MCF 10A (cell line): ENCODE results near the gene IL1RL2. TPM values are rescaled to one million over a fixed set of nuclear protein-coding genes. Genes with fewer than 3 reads are reported as not detected.

Source experiments
- BruUV-seq: library from RNA; stranded (reverse); fragments of 400-500 nt; replicated peaks from 2 replicates; lab custom pipeline; 2021; lab: Mats Ljungman, UMichigan
- CTCF ChIA-PET: fragments of 300-600 bp; sonication (Branson Sonifier 250); formaldehyde crosslinking; extraction: SDS; loops from one replicate; lab custom pipeline; 2021; ENCODE audit warnings: antibody characterized with exemption, inconsistent platforms; lab: Yijun Ruan, JAX
- POLR2A ChIA-PET: fragments of 300-600, 350-650 bp; sonication (Branson Sonifier 250); formaldehyde crosslinking; extraction: SDS; loops from one replicate; lab custom pipeline; 2020; ENCODE audit warnings: antibody characterized with exemption, inconsistent platforms; lab: Yijun Ruan, JAX
- DNase-seq: peaks from one replicate; pipeline ENCODE4 v3.0.0-alpha.2; 2018; ENCODE audit not compliant: unreplicated experiment
- H3K27ac Mint-ChIP-seq: one replicate; pipeline ENCODE4 v1.8.0; 2022; ENCODE audit warnings: mild to moderate bottlenecking, low read depth, mixed read lengths; ENCODE audit not compliant: unreplicated experiment
- H3K27me3 Mint-ChIP-seq: one replicate; pipeline ENCODE4 v1.8.0; 2022; ENCODE audit warnings: mixed read lengths; ENCODE audit not compliant: insufficient read depth, unreplicated experiment
- H3K36me3 Mint-ChIP-seq: one replicate; pipeline ENCODE4 v1.8.0; 2022; ENCODE audit warnings: mild to moderate bottlenecking, moderate library complexity, mixed read lengths; ENCODE audit not compliant: insufficient read depth, unreplicated experiment
- H3K4me1 Mint-ChIP-seq: one replicate; pipeline ENCODE4 v1.8.0; 2022; ENCODE audit warnings: mixed read lengths; ENCODE audit not compliant: insufficient read depth, unreplicated experiment
- H3K4me3 Mint-ChIP-seq: one replicate; pipeline ENCODE4 v1.8.0; 2022; ENCODE audit warnings: mild to moderate bottlenecking, moderate library complexity, mixed read lengths; ENCODE audit not compliant: unreplicated experiment
- H3K9me3 Mint-ChIP-seq: one replicate; pipeline ENCODE4 v1.8.0; 2022; ENCODE audit warnings: mixed read lengths; ENCODE audit not compliant: unreplicated experiment
- CTCF ChIP-seq: fragments of 200-600 bp; IDR thresholded peaks from one replicate; pipeline ENCODE4 v1.8.0; 2022; ENCODE audit warnings: antibody characterized with exemption, mild to moderate bottlenecking; ENCODE audit not compliant: unreplicated experiment
- intact Hi-C: fragments of 100-400 bp; cut with micrococcal nuclease; formaldehyde crosslinking; loops from 2 replicates; pipeline ENCODE4 v1.14.1; 2022
- total RNA-seq: library from RNA; stranded (reverse); gene quantifications from 2 replicates; pipeline ENCODE4 v1.2.3, GENCODE V29; 2022

The IL1RL2 gene
- total RNA-seq, 1 experiment from 2014 or later = not detected

GRCh38 chr2:102250278-102250821 is 63.5 kb downstream of the IL1RL2 start:
- CTCF ChIA-PET = interaction anchor here (0.8 to 7.1 kb wide), 3 partner anchors 10 to 185 kb away, joined by 3 to 41 read pairs (median 3); no protein-coding TSS in a partner anchor
- intact Hi-C loops = no loop called here
- no peak for TF ChIP-seq CTCF
- Mint-ChIP-seq H3K9me3 (no peaks in the 10 kb centered on the region), H3K4me3 (no peak overlapping the region), H3K27me3 (no peaks in the 10 kb centered on the region), H3K27ac (no peak overlapping the region), H3K4me1 (peaks cover 14% of the 10 kb centered on the region), H3K36me3 (no peaks in the 10 kb centered on the region)
- no peak for DNase-seq
- POLR2A ChIA-PET = no interaction called here
- BruUV-seq = no TSS peak

- ChIA-PET POLR2A (no interaction called here), CTCF (interaction anchor here (0.6 to 7.1 kb wide), 7 partner anchors 11 to 367 kb away, joined by 3 to 41 read pairs (median 3); no protein-coding TSS in a partner anchor)
- Mint-ChIP-seq H3K27me3 (no peaks in the 10 kb centered on the region), H3K27ac (no peak overlapping the region), H3K36me3 (no peaks in the 10 kb centered on the region), H3K9me3 (no peaks in the 10 kb centered on the region), H3K4me3 (no peak overlapping the region), H3K4me1 (peaks cover 16% of the 10 kb centered on the region)
- DNase-seq = no peak
- no TSS peak for BruUV-seq
- intact Hi-C loops = no loop called here
- TF ChIP-seq CTCF = no peak
These were observed 64.4 kb downstream of the IL1RL2 start for GRCh38 chr2:102251042-102251848.

GRCh38 chr2:102251849-102252203 is 65.0 kb downstream of the IL1RL2 start:
- H3K36me3 Mint-ChIP-seq = no peaks in the 10 kb centered on the region
- no TSS peak for BruUV-seq
- H3K27ac Mint-ChIP-seq = no peak overlapping the region
- no peak for TF ChIP-seq CTCF
- ChIA-PET CTCF (interaction anchor here (0.6 to 7.1 kb wide), 8 partner anchors 11 to 368 kb away, joined by 3 to 41 read pairs (median 3); no protein-coding TSS in a partner anchor), POLR2A (no interaction called here)
- no peak overlapping the region for H3K4me3 Mint-ChIP-seq
- DNase-seq = no peak
- H3K9me3 Mint-ChIP-seq = no peaks in the 10 kb centered on the region
- intact Hi-C loops = no loop called here
- no peaks in the 10 kb centered on the region for H3K27me3 Mint-ChIP-seq
- peaks cover 20% of the 10 kb centered on the region for H3K4me1 Mint-ChIP-seq

GRCh38 chr2:102252236-102252635 is 65.4 kb downstream of the IL1RL2 start:
- Mint-ChIP-seq H3K27ac (peak overlapping the region; percentile 63), H3K36me3 (no peaks in the 10 kb centered on the region), H3K4me1 (peaks cover 20% of the 10 kb centered on the region), H3K27me3 (no peaks in the 10 kb centered on the region), H3K9me3 (no peaks in the 10 kb centered on the region), H3K4me3 (no peak overlapping the region)
- DNase-seq = no peak
- no TSS peak for BruUV-seq
- no peak for TF ChIP-seq CTCF
- POLR2A ChIA-PET = no interaction called here
- CTCF ChIA-PET = interaction anchor here (0.6 to 7.1 kb wide), 9 partner anchors 10 to 368 kb away, joined by 3 to 41 read pairs (median 3); no protein-coding TSS in a partner anchor
- intact Hi-C loops = no loop called here
